Neural progenitor cell (in vitro differentiated cells): ENCODE results near the gene SPAG16.

Experiments
- EZH2 ChIP-seq: fragments of 200-600 bp; sonication (generic); IDR thresholded peaks from 2 replicates; pipeline ENCODE4 v1.6.1; 2017; ENCODE audit warnings: antibody characterized with exemption, mild to moderate bottlenecking, moderate library complexity
- TF ChIP-seq, protein P1 (sequence below): fragments of 200-600 bp; sonication (generic); IDR thresholded peaks from 2 replicates; pipeline ENCODE4 v1.5.1; 2017; ENCODE audit warnings: antibody characterized with exemption, mild to moderate bottlenecking

DNA sequence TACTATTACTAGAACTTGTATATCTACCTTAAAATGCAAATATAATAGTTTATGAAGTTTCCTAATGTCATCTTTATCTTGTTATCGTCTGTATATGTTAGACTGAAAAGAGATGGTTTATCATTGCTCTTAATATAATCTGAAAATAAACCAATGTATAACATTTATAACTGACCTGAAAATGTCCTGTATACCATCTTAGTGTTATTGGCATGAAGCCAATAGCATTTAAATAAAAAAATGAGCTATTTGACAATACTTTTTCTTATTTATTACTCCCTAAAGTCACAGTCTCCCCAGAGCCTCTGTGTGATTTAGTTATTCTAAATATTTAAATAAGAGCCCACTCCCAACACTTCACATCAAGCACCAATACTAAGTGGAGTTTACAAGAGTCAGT is 1128.4 kb downstream of the SPAG16 start:
- TF ChIP-seq, protein P1, sequence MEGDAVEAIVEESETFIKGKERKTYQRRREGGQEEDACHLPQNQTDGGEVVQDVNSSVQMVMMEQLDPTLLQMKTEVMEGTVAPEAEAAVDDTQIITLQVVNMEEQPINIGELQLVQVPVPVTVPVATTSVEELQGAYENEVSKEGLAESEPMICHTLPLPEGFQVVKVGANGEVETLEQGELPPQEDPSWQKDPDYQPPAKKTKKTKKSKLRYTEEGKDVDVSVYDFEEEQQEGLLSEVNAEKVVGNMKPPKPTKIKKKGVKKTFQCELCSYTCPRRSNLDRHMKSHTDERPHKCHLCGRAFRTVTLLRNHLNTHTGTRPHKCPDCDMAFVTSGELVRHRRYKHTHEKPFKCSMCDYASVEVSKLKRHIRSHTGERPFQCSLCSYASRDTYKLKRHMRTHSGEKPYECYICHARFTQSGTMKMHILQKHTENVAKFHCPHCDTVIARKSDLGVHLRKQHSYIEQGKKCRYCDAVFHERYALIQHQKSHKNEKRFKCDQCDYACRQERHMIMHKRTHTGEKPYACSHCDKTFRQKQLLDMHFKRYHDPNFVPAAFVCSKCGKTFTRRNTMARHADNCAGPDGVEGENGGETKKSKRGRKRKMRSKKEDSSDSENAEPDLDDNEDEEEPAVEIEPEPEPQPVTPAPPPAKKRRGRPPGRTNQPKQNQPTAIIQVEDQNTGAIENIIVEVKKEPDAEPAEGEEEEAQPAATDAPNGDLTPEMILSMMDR: no peak
- TF ChIP-seq EZH2: no peak
